IPS DF 6.9 (cell line): ENCODE results near the gene PTPRN2.
"Not testable (repeated sequence)": the region's sequence is repeated elsewhere in the genome, so short reads cannot be mapped to it uniquely, and the experiment has no call there.

Source experiments
- DNase-seq: peaks from one replicate; pipeline ENCODE4 v3.0.0-alpha.2; 2013; ENCODE audit warnings: low read depth, low spot score
- H3K27ac ChIP-seq: one replicate; pipeline ENCODE4 v1.5.1; 2013; ENCODE audit warnings: low read length, control low read depth
- H3K27me3 ChIP-seq: 2 replicates; pipeline ENCODE4 v1.6.1; 2013; ENCODE audit warnings: mild to moderate bottlenecking, low read length; ENCODE audit not compliant: control insufficient read depth, insufficient read depth
- H3K36me3 ChIP-seq: 2 replicates; pipeline ENCODE4 v1.6.1; 2013; ENCODE audit warnings: low read length; ENCODE audit not compliant: control insufficient read depth, insufficient read depth
- H3K4me1 ChIP-seq: 2 replicates; pipeline ENCODE4 v1.6.1; 2013; ENCODE audit warnings: low read length; ENCODE audit not compliant: control insufficient read depth, insufficient read depth
- H3K4me3 ChIP-seq: 2 replicates; pipeline ENCODE4 v1.5.1; 2013; ENCODE audit warnings: mild to moderate bottlenecking, low read length
- H3K9me3 ChIP-seq: 2 replicates; pipeline ENCODE4 v1.6.1; 2013; ENCODE audit warnings: low read length, inconsistent platforms; ENCODE audit not compliant: control insufficient read depth, insufficient read depth
- WGBS: extraction: QIAGEN DNeasy Blood & Tissue Kit; methylation state at CpG from one replicate; pipeline ENCODE4 v1.1.7; 2013; ENCODE audit warnings: mixed read lengths, missing lambda C conversion rate; ENCODE audit not compliant: insufficient read length, insufficient coverage; 5-methylcytosine and 5-hydroxymethylcytosine counted together

Gene PTPRN2

GRCh38 chr7:158350166-158350900 is 237.3 kb downstream of the PTPRN2 start:
- H3K4me3 ChIP-seq, result no peak overlapping the region
- H3K9me3 ChIP-seq, result peaks cover 13% of the 10 kb centered on the region
- no peaks in the 10 kb centered on the region for H3K36me3 ChIP-seq
- DNase-seq, result no peak
- H3K27ac ChIP-seq, result no peak overlapping the region
- H3K4me1 ChIP-seq, result no peaks in the 10 kb centered on the region
- WGBS, result no CpG with 5 or more reads among the region's 12 CpGs
- no peaks in the 10 kb centered on the region for H3K27me3 ChIP-seq

GRCh38 chr7:158348446-158348845 is 239.2 kb downstream of the PTPRN2 start:
- Histone ChIP-seq H3K4me1 (no peaks in the 10 kb centered on the region), H3K36me3 (no peaks in the 10 kb centered on the region), H3K9me3 (peaks cover 21% of the 10 kb centered on the region), H3K27me3 (no peaks in the 10 kb centered on the region), H3K4me3 (no peak overlapping the region), H3K27ac (no peak overlapping the region)
- no peak for DNase-seq
- no CpG with 5 or more reads among the region's 3 CpGs for WGBS

GRCh38 chr7:158348039-158348438 is 239.6 kb downstream of the PTPRN2 start:
- not testable (repeated sequence) for H3K27me3 ChIP-seq, H3K4me1 ChIP-seq, H3K27ac ChIP-seq, H3K4me3 ChIP-seq, H3K36me3 ChIP-seq, DNase-seq
- WGBS, result no CpG with 5 or more reads among the region's 4 CpGs
- H3K9me3 ChIP-seq, result peaks cover 23% of the 10 kb centered on the region

GRCh38 chr7:158345731-158346130 is 241.9 kb downstream of the PTPRN2 start:
- Histone ChIP-seq H3K4me3 (no peak overlapping the region), H3K27me3 (no peaks in the 10 kb centered on the region), H3K27ac (no peak overlapping the region), H3K36me3 (no peaks in the 10 kb centered on the region), H3K9me3 (peaks cover 23% of the 10 kb centered on the region), H3K4me1 (no peaks in the 10 kb centered on the region)
- no peak for DNase-seq
- no CpG with 5 or more reads among the region's 6 CpGs for WGBS

GRCh38 chr7:158344706-158345300 is 242.8 kb downstream of the PTPRN2 start:
- Histone ChIP-seq H3K27me3 (no peaks in the 10 kb centered on the region), H3K27ac (no peak overlapping the region), H3K4me1 (no peaks in the 10 kb centered on the region), H3K36me3 (no peaks in the 10 kb centered on the region), H3K4me3 (no peak overlapping the region), H3K9me3 (peaks cover 20% of the 10 kb centered on the region)
- no CpG with 5 or more reads among the region's 11 CpGs for WGBS
- no peak for DNase-seq

- no peaks in the 10 kb centered on the region for H3K4me1 ChIP-seq
- H3K9me3 ChIP-seq, result peaks cover 20% of the 10 kb centered on the region
These were observed 243.6 kb downstream of the PTPRN2 start for GRCh38 chr7:158343936-158344455.

GRCh38 chr7:158343526-158343925 is 244.1 kb downstream of the PTPRN2 start:
- peaks cover 18% of the 10 kb centered on the region for H3K9me3 ChIP-seq
- no peak overlapping the region for H3K4me3 ChIP-seq
- no peak for DNase-seq
- H3K36me3 ChIP-seq, result no peaks in the 10 kb centered on the region
- no CpG with 5 or more reads among the region's 20 CpGs for WGBS
- H3K27ac ChIP-seq, result no peak overlapping the region
- H3K4me1 ChIP-seq, result no peaks in the 10 kb centered on the region
- H3K27me3 ChIP-seq, result no peaks in the 10 kb centered on the region

More at GRCh38 chr7:158343936-158344455, 243.6 kb downstream of the PTPRN2 start:
- WGBS, result no CpG with 5 or more reads among the region's 10 CpGs
- no peaks in the 10 kb centered on the region for H3K27me3 ChIP-seq
- H3K4me3 ChIP-seq, result no peak overlapping the region
- no peak overlapping the region for H3K27ac ChIP-seq
- DNase-seq, result no peak
- no peaks in the 10 kb centered on the region for H3K36me3 ChIP-seq

GRCh38 chr7:158341097-158341496 is 246.5 kb downstream of the PTPRN2 start:
- H3K36me3 ChIP-seq, result not testable (repeated sequence)

GRCh38 chr7:158336952-158337351 is 250.7 kb downstream of the PTPRN2 start:
- not testable (repeated sequence) for H3K36me3 ChIP-seq, H3K27ac ChIP-seq, H3K4me3 ChIP-seq, DNase-seq, H3K4me1 ChIP-seq, H3K9me3 ChIP-seq, H3K27me3 ChIP-seq
- WGBS, result no CpG with 5 or more reads among the region's 9 CpGs

More at GRCh38 chr7:158341097-158341496, 246.5 kb downstream of the PTPRN2 start:
- DNase-seq, H3K27me3 ChIP-seq, H3K4me3 ChIP-seq, H3K27ac ChIP-seq, H3K4me1 ChIP-seq: not testable (repeated sequence)
- no CpG with 5 or more reads among the region's 15 CpGs for WGBS
- H3K9me3 ChIP-seq, result peaks cover 13% of the 10 kb centered on the region

- not testable (repeated sequence) for H3K4me1 ChIP-seq, DNase-seq, H3K27me3 ChIP-seq, H3K4me3 ChIP-seq, H3K36me3 ChIP-seq, H3K27ac ChIP-seq
- no CpG with 5 or more reads among the region's 5 CpGs for WGBS
- peaks cover 15% of the 10 kb centered on the region for H3K9me3 ChIP-seq
These were observed 255.1 kb downstream of the PTPRN2 start for GRCh38 chr7:158332516-158332915.
